NCI-H510A (cell line): ENCODE results near the gene QPCTL.
"Not testable (repeated sequence)": the region's sequence is repeated elsewhere in the genome, so short reads cannot be mapped to it uniquely, and the experiment has no call there.

ENCODE experiments used
- DNase-seq: peaks from one replicate; lab custom pipeline; 2025; lab: John Stamatoyannopoulos, UW

The QPCTL gene

DNA sequence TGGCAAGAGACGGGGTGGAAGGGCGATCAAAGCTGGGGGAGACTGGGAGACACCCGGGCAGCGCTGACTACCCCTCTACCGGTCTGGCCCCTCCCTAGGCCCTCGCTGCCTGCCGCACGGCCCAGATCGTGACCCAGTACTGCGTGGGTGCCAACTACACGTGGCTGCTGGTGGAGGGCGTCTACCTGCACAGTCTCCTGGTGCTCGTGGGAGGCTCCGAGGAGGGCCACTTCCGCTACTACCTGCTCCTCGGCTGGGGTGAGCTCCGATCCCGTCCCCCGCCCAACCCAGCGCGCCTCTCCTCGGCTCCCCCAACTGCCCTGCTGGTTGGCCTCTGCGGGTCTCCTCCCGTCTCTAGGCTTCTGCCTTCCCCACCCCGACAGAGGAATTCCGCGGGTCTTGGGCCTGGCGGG, 15.6 kb upstream of the QPCTL start:
- DNase-seq: no peak

DNA sequence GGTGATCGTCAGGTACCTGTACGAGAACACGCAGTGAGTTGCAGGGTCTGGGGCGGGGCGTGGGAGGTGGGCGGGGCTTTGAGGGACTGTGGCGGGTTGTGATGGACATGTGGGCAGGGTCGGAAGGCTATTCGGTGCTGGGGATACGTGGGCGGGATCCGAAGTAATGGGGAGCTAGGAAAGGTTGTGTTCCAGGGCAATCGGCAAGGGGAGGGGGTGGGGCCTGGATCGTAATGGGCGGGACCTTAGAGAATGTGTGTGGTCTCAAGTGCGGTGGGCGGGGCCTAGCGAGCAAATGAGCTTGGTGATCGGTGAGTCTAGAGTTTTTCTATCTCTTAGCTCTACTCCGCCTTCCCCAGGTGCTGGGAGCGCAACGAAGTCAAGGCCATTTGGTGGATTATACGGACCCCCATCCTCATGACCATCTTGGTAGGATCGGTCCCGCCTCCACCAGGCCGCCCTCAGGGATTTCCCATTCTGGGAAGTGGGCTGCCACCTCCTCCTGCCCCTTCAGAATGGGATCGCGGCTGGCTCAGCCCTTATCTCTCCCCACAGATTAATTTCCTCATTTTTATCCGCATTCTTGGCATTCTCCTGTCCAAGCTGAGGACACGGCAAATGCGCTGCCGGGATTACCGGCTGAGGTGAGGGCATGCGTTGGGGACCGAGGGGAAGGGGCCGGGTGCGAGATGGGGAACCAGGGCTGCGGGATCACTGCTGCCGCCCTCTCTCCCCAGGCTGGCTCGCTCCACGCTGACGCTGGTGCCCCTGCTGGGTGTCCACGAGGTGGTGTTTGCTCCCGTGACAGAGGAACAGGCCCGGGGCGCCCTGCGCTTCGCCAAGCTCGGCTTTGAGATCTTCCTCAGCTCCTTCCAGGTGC, 14.9 kb upstream of the QPCTL start:
- no peak for DNase-seq

DNA sequence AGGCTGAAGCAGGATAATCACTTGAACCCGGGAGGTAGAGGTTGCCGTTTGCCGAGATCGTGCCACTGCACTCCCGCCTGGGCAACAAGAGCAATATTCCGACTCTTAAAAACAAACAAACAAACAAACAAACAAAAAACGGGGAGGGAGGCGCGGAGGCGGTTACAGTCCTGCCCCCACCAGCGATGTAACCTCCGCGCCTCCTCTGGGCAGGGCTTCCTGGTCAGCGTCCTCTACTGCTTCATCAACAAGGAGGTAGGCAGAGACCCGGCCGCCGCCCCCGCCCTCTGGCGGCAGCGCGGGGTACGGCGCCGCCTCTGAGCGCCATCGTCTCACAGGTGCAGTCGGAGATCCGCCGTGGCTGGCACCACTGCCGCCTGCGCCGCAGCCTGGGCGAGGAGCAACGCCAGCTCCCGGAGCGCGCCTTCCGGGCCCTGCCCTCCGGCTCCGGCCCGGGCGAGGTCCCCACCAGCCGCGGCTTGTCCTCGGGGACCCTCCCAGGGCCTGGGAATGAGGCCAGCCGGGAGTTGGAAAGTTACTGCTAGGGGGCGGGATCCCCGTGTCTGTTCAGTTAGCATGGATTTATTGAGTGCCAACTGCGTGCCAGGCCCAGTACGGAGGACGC, 11.0 kb upstream of the QPCTL start:
- peak; percentile 62 for DNase-seq

DNA sequence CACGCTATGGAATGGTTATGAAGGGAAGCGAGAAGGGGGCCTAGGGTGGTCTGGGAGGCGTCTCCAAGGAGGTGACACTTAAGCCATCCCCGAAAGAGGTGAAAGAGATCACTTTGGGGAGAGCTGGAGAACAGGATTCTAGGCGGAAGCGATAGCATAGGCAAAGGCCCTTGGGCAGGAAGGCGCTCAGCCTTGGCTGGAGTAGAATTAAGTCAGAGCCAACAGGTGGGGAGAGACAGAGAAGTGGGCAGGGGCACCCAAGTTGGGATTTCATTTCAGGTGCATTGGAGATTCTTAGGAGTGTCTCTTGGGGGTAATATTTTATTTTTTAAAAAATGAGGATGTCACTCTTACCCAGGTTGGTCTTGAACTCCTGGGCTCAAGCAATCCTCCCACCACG, 10.3 kb upstream of the QPCTL start:
- no peak for DNase-seq

DNA sequence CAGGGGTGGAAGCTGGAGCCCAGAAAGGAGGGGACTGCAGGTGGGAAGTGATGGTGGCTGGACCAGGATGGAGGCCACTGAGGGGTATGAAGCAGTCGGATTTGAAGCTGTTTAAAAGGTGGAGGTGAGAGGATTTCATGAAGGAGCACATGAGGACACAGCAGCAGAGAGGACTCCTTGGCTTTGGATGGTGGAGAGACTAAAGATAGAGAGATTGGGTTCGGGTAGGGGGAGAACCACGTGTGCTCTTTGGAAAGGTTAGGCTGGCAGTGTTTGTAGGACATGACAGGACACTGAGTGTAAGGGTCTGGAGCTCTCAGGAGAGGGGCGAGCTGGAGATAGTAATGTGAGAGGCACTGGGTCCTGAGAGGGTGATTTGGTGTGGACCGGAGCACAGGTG, 9.6 kb upstream of the QPCTL start:
- DNase-seq: no peak

DNA sequence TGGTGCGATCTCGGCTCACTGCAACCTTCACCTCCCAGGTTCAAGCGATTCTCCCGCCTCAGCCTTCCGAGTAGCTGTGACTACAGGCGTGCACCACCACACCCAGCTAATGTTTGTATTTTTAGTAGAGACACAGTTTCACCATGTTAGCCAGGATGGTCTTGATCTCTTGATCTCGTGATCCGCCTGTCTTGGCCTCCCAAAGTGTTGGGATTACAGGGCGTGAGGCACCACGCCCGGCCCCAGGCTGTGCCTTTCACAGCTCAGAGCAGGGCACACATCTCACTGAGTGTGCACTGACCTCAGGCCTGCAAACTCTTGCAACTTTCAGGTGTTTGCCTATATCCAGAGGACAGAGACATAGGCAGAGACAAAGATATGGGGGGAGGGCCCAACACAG, 7.4 kb upstream of the QPCTL start:
- DNase-seq: not testable (repeated sequence)

DNA sequence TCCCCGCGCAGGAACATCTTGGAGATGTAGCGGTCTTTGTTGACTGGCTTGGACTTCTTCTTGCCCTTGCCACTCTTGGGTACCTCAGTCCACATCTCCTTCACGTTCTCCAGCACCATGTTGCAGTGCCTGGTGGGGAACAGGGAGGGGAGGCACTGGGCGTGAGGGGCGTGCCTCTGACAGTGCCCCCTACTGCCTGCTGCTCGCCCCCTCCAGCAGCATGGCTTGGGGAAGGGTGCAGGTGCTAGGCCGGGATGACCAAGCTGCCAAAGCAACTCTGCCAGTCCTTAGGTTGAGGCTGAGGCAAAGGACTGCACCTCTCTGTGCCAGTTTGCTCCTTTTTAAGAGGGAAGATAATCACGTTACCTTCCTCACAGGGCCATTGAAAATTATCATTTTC, 4.9 kb upstream of the QPCTL start:
- no peak for DNase-seq

DNA sequence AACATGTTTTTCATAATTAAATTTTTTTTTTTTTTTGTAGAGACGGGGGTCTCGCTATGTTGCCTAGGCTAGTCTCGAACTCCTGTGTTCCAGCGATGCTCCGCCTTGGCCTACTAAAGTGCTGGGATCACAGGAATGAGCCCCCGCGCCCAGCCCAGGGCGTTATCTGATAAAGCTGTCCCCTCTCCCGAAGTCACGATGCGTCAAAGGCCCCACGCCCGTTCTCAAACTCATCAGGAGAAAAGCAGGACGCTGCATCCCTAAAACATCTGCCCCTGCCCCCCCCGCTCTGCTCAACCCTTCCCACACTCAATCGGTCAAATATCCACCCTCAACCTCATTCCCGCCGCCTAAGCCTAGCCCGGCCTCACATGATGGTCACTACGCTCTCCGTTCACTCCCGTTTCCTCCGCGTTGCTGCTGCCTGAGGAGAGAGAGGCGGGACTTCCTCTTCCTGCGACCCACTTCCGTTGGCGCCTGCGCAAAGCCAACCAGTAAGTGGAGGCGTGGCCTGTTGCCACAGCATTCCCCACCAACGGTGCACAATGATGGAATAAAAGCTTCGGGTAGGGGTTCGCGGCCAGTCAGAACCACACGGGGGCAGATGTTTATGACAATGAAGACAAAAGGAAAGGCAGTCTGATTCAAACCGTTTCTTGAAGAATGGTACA, 815 bp upstream of the QPCTL start, which contains the start of gene SNRPD2:
Gene SNRPD2 (minus strand): TSS at position 438 of the 671 bp plus-strand sequence. CDS start 65 bp downstream, at position 373.
- DNase-seq: peak; percentile 88

DNA sequence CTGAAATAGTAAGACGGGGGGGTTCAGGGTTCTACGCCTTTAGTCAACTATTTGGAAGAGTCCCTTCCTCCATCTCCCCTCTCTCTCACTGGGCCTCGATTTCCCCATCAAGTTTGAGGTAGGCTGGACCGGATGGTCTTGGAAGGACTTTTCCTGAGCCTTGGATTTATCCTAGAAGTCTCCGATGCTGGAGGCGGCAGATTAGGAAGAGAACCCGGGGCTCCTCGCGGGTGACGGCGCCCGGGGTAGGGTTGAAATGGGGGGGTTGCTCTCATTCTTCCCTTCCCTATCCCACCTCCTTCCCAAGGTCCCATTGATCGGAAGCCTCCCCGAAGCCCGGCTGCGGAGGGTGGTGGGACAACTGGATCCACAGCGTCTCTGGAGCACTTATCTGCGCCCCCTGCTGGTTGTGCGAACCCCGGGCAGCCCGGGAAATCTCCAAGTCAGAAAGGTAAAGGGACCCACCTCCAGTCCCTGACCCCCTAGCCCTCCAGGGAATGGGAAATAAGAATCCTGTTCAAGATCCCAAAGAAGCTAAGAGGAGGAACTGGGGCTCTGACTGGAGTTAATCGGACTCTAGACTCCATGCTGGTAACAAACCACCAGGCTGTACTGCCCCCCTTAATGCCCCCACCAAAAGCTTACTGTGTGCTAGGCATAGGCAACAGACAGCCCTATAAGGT, 781 bp downstream of the QPCTL start:
- peak; percentile 73 for DNase-seq

DNA sequence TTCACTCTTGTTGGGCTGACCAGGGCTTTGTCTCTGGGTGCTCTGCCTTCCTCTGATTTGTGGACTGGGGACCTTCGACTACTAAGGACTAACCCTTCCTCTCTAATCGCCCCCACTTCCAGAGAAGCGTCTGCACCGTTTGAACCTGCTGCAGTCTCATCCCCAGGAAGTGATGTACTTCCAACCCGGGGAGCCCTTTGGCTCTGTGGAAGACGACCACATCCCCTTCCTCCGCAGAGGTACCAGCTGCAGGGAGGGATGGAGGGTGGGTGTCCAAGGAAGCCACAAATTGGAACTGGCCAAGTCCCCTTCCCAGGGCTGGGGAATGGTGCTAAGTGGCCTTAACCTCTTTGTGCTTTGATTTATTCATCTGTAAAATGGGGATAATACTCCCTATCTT, 9.2 kb downstream of the QPCTL start:
- DNase-seq: no peak

DNA sequence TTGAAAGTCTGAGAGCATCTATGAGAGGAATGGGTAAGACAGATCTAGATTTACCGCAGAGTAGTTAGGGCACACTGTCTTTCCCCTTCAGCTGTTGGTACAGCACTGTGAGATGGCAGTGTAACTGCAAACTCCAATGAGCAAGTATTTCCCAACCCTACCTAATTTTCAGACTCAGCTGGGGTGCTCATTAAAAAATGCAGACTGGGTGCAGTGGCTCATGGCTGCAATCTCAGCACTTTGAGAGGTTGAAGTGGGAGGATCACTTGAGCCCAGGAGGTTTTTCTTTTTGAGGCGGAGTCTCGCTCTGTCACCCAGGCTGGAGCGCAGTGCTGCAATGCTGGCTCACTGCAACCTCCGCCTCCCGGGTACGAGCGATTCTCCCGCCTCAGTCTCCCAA, 12.6 kb downstream of the QPCTL start:
- no peak for DNase-seq

DNA sequence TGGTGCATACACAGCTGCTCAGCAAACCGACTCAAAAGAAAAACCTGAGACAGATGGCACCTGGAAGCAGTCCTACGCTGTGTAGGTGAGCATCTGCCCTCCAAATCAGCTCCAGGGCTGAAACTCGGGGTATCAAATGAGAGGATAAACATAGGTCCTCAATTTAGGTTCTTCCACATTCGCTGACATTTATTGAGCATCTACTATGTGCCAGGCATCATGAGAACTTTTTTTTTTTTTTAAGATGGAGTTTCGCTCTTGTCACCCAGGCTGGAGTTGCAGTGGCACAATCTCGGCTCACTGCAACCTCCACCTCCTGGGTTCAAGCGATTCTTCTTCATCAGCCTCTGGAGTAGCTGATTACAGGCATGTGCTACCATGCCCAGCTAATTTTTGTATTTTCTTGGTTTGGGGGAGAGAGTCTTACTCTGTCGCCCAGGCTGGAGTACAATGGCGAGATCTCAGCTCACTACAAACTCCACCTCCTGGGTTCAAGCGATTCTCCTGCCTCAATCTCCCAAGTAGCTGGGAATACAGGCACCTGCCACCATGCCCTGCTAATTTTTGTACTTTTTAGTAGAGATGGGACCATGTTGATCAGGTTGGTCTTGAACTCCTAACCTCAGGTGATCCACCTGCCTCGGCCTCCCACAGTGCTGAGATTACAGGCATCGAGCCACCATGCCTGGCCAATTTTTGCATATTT, 13.4 kb downstream of the QPCTL start:
- no peak for DNase-seq

DNA sequence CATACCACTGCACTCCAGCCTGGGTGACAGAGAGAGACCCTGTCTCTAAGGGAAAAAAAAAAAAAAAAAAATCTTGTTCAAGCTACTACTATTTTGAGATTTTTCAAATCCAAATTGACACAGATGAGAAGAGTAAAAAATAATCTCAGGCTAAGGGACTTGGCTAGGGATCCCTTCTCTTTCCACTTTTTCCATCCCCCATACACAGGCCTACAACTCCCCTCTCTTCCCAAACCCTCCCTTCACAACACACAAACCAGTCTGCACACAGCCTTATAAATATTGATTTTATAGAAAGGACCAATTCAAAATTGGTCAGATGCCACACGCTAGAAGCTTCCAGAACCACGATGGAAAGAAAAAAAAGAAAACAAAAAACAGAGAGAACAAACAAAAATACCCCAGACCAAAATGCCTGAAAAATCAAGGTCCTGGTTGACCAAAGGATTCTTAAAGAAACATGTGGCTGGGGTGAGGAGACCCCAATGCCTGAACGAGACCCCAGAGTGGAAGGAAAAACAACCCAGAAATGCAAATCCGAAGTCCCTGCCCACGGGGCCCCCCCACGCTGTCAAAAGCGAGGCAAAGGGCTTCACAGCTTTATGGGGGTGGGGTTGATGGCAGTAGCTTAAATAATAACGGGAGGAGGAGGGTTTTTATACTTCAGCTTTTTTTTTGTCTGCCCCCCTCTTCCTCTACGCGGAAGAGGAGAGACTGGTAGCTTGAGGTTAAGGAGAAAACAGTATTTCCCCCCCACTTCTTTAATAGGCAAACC, 18.1 kb downstream of the QPCTL start:
- DNase-seq: no peak

DNA sequence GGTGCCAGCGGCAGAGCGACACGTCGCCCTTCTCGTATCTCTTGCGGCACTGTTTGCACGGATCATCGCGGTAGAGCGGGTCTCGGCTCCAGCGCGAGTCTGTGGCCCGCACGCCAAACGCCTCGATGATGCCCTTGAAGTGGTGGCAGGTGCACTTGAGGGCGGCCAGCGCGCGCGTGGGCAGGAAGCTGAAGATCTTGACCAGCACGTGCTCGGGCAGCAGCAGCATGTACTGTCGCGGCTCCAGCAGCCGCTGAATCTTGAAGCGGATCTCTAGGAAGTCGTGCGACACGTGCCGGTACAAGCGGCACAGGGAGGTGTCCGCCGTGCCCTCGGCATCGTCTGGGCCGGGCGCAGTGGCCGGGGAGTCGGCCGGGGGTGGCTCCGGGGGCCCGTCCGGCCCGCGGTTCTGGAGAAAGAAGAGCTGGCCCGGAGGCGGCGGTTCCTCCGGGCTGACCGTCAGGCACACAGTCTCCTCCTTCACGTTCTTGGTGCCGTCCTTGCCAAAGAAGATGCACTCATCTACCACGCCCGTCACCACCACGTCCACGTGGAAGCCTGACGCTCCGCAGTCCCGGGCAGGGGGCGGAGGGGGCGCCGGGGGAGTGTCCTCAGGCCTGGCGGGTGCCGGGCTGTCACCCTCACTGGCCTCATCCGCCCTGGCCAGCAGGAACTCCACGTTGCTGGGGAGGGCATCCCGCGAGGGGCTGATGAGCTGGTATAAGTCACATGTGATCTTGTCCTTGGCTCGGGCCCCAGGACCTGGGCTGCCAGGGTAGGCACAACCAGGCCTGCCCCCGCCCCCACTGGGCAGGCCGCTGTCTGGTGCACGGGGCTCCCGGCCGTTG, 19.6 kb downstream of the QPCTL start:
- no peak for DNase-seq

DNA sequence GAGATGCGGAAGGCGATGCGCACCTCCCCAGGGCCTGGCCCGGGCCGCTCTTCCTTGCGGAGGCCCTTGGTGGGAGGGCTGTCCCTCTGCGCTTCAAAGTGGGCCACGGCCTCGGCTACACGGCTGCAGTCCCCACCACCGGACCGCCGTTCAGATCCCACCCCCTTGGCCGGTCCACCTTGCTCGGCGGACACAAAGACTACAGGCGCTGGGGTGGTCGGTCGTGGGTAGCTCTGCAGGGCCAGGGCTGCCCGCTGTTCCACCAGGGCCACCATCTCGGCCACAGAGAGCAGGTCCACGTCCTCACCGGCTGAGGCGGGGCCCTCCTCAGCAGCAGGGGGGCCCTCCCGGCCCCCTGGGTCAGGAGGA, 20.2 kb downstream of the QPCTL start:
- DNase-seq: no peak

DNA sequence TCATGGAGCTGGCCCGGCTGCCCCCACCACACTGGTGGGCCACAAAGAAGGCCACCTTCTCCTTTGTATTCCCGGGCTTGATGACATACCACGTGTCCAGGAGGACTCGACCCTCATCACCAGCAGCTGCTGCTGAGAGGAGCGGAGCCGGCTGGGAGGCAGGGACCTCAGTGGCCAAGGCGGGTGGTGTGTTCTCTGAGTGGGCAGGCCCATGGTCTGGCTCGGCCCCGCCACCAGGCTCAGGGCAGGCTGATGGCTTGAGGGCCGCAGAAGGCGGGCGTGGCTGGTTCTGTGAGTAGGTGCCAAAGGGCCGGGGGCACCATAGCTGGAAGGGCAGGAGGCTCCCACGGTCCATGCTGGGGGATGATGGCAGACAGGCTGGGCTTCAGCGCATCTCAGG, 20.7 kb downstream of the QPCTL start:
- no peak for DNase-seq

DNA sequence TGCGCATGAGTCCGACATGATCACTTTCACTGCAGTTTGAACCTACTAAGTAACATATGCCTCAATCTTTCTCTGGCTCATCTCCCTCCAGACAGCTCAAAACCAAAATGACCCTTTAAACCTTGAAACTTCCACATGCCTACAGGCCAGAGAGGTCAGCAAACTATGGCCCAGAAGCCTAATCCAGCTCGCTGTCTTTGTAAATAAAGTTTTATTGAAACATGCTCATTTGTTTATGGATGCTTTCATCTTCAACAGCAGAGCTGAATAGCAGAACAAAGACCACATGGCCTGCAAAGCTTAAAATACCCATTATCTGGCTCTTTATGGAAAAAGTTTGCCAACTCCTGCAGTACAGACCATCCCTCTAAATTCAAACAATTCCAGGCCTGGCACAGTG, 22.7 kb downstream of the QPCTL start:
- DNase-seq: no peak

DNA sequence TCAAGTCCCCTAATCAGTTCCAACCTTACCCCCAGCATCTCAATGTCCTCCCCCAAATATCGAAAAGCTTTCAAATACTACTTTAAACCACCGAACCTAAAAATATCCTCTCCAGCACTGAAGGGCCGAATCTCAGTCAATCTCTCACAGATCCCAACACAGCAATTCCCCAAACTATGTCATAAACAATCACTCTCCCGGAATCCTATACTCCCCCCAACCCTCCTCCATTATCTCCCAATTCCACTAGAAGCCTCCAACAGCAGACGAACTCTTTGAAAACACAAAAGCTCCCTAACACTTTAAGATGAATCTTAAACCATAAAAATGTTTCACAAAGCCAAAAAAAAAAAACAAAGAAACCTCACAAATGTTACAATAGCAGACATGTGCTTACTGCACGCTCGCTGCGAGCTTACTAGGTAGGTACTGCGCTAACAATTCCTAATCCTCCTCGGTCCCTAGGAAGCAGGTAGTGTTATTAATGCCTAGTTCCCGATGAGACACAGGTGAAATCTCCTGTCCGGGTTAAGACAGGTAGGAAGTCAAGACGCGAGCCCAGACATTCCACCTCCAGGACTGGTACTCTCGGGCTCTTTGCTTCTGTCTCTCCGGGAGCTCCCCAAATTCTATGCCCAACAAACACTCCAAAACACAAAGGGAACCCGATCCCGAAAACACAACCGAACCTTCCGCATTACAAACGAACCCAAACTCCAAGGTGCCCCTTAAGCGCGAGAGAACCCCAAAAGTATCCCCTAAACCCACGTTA, 24.1 kb downstream of the QPCTL start:
- DNase-seq: no peak
